GM19025 (cell line): ENCODE data around the gene LRRC9.

Source experiments
- ATAC-seq: cut with Tn5 transposase; IDR thresholded peaks from one replicate; pipeline ENCODE4 v1.9.1; 2021; ENCODE audit warnings: mild to moderate bottlenecking, low read depth, moderate library complexity; ENCODE audit not compliant: unreplicated experiment

LRRC9 gene

DNA sequence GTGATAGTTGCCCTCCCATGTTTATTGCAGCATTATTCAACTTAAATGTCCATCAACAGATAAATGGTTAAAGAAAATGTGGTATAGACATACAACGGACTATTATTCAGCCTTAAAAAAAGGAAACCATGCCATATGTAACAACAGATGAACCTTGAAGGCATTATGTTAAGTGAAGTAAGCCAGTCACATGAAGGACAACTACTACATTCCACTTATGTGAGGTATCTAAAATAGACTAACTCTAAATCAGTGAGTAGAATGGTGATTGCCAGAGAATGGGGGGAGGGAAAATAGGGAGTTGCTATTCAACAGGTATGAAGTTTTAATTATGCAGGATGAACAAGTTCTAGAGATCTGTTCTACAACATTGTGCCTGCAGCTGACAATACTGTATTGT lies 181.8 kb downstream of the LRRC9 start:
- no peak for ATAC-seq

- no peak for ATAC-seq
These were observed 182.4 kb downstream of the LRRC9 start for GRCh38 chr14:60102389-60102788.

DNA sequence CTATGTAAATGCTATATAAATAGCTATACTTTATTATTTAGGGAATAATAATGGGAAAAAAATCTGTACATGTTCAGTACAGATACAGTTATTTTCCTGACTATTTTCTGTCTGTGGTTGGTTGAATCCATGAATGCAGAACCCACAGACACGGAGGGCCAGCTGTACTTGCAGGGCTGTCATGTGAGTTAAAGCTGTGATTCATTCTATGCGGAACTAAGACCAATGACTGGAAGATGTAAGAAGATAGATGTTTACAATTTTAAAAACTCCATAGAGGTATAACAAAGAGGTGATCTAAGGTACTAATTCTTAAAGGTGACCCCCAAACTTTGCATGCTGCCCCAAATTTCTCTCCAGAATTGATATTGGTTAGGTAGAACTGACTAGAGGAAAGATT lies 186.4 kb downstream of the LRRC9 start:
- no peak for ATAC-seq

- no peak for ATAC-seq
These were observed 187.5 kb downstream of the LRRC9 start for GRCh38 chr14:60107477-60107876.

DNA sequence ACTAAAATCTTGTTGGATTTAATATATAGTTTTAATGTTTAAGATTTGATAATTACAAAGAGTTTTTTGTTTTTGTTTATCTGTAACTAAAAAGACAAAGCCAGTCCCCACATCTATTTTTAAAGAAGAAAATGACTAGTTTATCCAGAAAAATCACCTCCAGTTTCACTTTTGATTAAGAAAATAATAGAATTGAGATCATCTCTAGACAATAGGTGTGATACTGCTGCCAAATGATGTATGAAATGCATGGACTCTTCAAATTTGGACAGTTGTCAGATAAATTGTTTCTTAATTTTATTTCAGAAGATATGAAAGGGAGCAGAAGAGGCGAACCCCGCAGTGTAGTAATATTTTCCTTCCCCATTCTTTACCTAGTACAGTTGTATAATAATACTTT lies 191.8 kb downstream of the LRRC9 start:
- no peak for ATAC-seq
